ENCODE results near the gene PRPF19. TPM values are rescaled to one million over a fixed set of nuclear protein-coding genes. Genes with fewer than 3 reads are reported as not detected.

Gene PRPF19
- total RNA-seq, 2 donors from 2014 or later, result 139 to 175 TPM

GRCh38 chr11:60924906-60925853, 18.8 kb upstream of the PRPF19 start:
- Mint-ChIP-seq H3K27ac (no peak overlapping the region), H3K4me1 (ENCODE audit: low read depth) (peaks cover 13% of the 10 kb centered on the region), H3K36me3 (ENCODE audit: insufficient read depth in 2 of 2) (peaks cover 5 to 8% of the 10 kb centered on the region in 2 donors), H3K4me3 (peak overlapping the region; percentile 75 to 77), H3K27me3 (ENCODE audit: low read depth) (peaks cover 37% of the 10 kb centered on the region), H3K9me3 (no peaks in the 10 kb centered on the region)
- DNase-seq (peak; percentile 18 to 25), ATAC-seq (replicated peaks in 1 of 2) (peak; percentile 48 to 57)

- peaks cover 8 to 12% of the 10 kb centered on the region in 2 donors for H3K36me3 Mint-ChIP-seq (ENCODE audit: insufficient read depth in 2 of 2)
Observed at GRCh38 chr11:60924110-60924905, 17.9 kb upstream of the PRPF19 start, which contains the start of gene TMEM132A. Gene TMEM132A (plus strand): TSS chr11:60924460. CDS start chr11:60924634, 174 bp downstream.

GRCh38 chr11:60923800-60924109, 17.4 kb upstream of the PRPF19 start:
- Mint-ChIP-seq H3K36me3 (ENCODE audit: insufficient read depth in 2 of 2) (peaks cover 9 to 12% of the 10 kb centered on the region in 2 donors), H3K9me3 (no peaks in the 10 kb centered on the region), H3K27me3 (ENCODE audit: low read depth) (peaks cover 25% of the 10 kb centered on the region), H3K4me1 (ENCODE audit: low read depth) (peaks cover 22% of the 10 kb centered on the region), H3K4me3 (peak overlapping the region; percentile 49 to 75), H3K27ac (no peak overlapping the region)
- DNase-seq, result no peak
- no peak for ATAC-seq (replicated peaks in 1 of 2)

More at GRCh38 chr11:60924110-60924905, 17.9 kb upstream of the PRPF19 start, which contains the start of gene TMEM132A:
- H3K4me1 Mint-ChIP-seq (ENCODE audit: low read depth), result peaks cover 17% of the 10 kb centered on the region
- DNase-seq (peak; percentile 19), ATAC-seq (replicated peaks in 1 of 2) (peak; percentile 62 to 68)
- peaks cover 29% of the 10 kb centered on the region for H3K27me3 Mint-ChIP-seq (ENCODE audit: low read depth)
- no peaks in the 10 kb centered on the region for H3K9me3 Mint-ChIP-seq
- H3K27ac Mint-ChIP-seq, result no peak within 1 kb of the TSS
- peak within 1 kb of the TSS; percentile 75 to 77 for H3K4me3 Mint-ChIP-seq

- H3K4me1 Mint-ChIP-seq (ENCODE audit: low read depth), result peaks cover 27% of the 10 kb centered on the region
- peaks cover 25% of the 10 kb centered on the region for H3K27me3 Mint-ChIP-seq (ENCODE audit: low read depth)
- no peak overlapping the region for H3K27ac Mint-ChIP-seq
- H3K4me3 Mint-ChIP-seq, result peak overlapping the region; percentile 43 to 46
- ATAC-seq (replicated peaks in 1 of 2) (no peak), DNase-seq (no peak)
- no peaks in the 10 kb centered on the region for H3K9me3 Mint-ChIP-seq
- H3K36me3 Mint-ChIP-seq (ENCODE audit: insufficient read depth in 2 of 2), result peaks cover 9 to 12% of the 10 kb centered on the region in 2 donors
Observed at GRCh38 chr11:60923326-60923725, 16.9 kb upstream of the PRPF19 start.

GRCh38 chr11:60922906-60923305, 16.5 kb upstream of the PRPF19 start:
- H3K27ac Mint-ChIP-seq, result no peak overlapping the region
- H3K27me3 Mint-ChIP-seq (ENCODE audit: low read depth), result peaks cover 25% of the 10 kb centered on the region
- no peaks in the 10 kb centered on the region for H3K9me3 Mint-ChIP-seq
- peaks cover 31% of the 10 kb centered on the region for H3K4me1 Mint-ChIP-seq (ENCODE audit: low read depth)
- peaks cover 9 to 12% of the 10 kb centered on the region in 2 donors for H3K36me3 Mint-ChIP-seq (ENCODE audit: insufficient read depth in 2 of 2)
- DNase-seq, result no peak
- H3K4me3 Mint-ChIP-seq, result no peak overlapping the region
- no peak for ATAC-seq (replicated peaks in 1 of 2)

DNA sequence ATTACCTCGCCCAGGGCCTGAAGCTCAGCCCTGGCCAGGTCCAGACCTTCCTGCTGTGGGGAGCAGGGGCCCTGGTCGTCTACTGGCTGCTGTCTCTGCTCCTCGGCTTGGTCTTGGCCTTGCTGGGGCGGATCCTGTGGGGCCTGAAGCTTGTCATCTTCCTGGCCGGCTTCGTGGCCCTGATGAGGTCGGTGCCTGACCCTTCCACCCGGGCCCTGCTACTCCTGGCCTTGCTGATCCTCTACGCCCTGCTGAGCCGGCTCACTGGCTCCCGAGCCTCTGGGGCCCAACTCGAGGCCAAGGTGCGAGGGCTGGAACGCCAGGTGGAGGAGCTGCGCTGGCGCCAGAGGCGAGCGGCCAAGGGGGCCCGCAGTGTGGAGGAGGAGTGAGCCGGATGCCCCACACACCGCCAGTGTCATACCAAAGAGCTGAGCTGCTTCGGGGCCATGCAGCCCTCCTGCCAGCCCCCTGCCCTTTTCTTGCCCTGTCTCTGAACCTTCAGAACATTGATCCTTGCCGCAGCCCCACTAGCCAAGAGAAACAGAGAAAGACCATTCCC, 15.5 kb upstream of the PRPF19 start:
- peaks cover 38% of the 10 kb centered on the region for H3K4me1 Mint-ChIP-seq (ENCODE audit: low read depth)
- ATAC-seq (replicated peaks in 1 of 2), result no peak
- no peaks in the 10 kb centered on the region for H3K9me3 Mint-ChIP-seq
- no peak for DNase-seq
- peaks cover 9 to 14% of the 10 kb centered on the region in 2 donors for H3K36me3 Mint-ChIP-seq (ENCODE audit: insufficient read depth in 2 of 2)
- no peak overlapping the region for H3K27ac Mint-ChIP-seq
- H3K4me3 Mint-ChIP-seq, result no peak overlapping the region
- peaks cover 18% of the 10 kb centered on the region for H3K27me3 Mint-ChIP-seq (ENCODE audit: low read depth)

- ATAC-seq (replicated peaks in 1 of 2) (no peak), DNase-seq (no peak)
- Mint-ChIP-seq H3K36me3 (ENCODE audit: insufficient read depth in 2 of 2) (peaks cover 9 to 14% of the 10 kb centered on the region in 2 donors), H3K27ac (no peak overlapping the region), H3K4me1 (ENCODE audit: low read depth) (peaks cover 44% of the 10 kb centered on the region), H3K4me3 (no peak overlapping the region), H3K9me3 (no peaks in the 10 kb centered on the region), H3K27me3 (ENCODE audit: low read depth) (peaks cover 12% of the 10 kb centered on the region)
Observed at GRCh38 chr11:60921259-60921658, 14.9 kb upstream of the PRPF19 start.

GRCh38 chr11:60919956-60920355, 13.6 kb upstream of the PRPF19 start:
- peaks cover under 1% of the 10 kb centered on the region for H3K27me3 Mint-ChIP-seq (ENCODE audit: low read depth)
- peaks cover 45% of the 10 kb centered on the region for H3K4me1 Mint-ChIP-seq (ENCODE audit: low read depth)
- H3K9me3 Mint-ChIP-seq, result no peaks in the 10 kb centered on the region
- DNase-seq (no peak), ATAC-seq (replicated peaks in 1 of 2) (no peak)
- H3K4me3 Mint-ChIP-seq, result no peak overlapping the region
- H3K27ac Mint-ChIP-seq, result no peak overlapping the region
- H3K36me3 Mint-ChIP-seq (ENCODE audit: insufficient read depth in 2 of 2), result peaks cover 11 to 16% of the 10 kb centered on the region in 2 donors

DNA sequence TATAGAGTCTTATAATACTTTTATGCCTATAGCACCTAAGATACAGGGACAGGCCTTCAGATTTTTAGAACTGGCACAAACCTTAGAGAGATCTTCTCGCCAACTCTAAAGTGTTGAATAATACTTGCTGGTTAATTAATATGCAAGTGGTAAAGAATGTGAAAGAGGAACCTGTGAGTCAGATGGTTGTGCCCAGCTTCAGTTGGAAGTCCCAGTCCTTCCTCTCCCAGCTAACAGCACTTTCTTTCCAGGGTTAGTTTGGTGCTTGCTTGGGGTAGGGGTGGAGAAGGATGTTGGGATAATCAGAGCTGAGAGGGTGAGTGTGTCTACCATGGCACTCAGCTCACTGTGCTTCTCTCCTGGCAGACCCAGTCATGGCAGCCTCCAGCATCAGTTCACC, 12.9 kb upstream of the PRPF19 start:
- ATAC-seq (replicated peaks in 1 of 2) (no peak), DNase-seq (no peak)
- Mint-ChIP-seq H3K27ac (no peak overlapping the region), H3K4me3 (no peak overlapping the region), H3K9me3 (no peaks in the 10 kb centered on the region), H3K27me3 (ENCODE audit: low read depth) (no peaks in the 10 kb centered on the region), H3K4me1 (ENCODE audit: low read depth) (peaks cover 47% of the 10 kb centered on the region), H3K36me3 (ENCODE audit: insufficient read depth in 2 of 2) (peaks cover 11 to 16% of the 10 kb centered on the region in 2 donors)

- H3K36me3 Mint-ChIP-seq (ENCODE audit: insufficient read depth in 2 of 2), result peaks cover 13 to 17% of the 10 kb centered on the region in 2 donors
- H3K27ac Mint-ChIP-seq, result no peak overlapping the region
Observed at GRCh38 chr11:60918939-60919265, 12.5 kb upstream of the PRPF19 start.

GRCh38 chr11:60918251-60918938, 12.0 kb upstream of the PRPF19 start:
- Mint-ChIP-seq H3K27me3 (ENCODE audit: low read depth) (no peaks in the 10 kb centered on the region), H3K4me1 (ENCODE audit: low read depth) (peaks cover 50% of the 10 kb centered on the region)

More at GRCh38 chr11:60918939-60919265, 12.5 kb upstream of the PRPF19 start:
- Mint-ChIP-seq H3K27me3 (ENCODE audit: low read depth) (no peaks in the 10 kb centered on the region), H3K9me3 (no peaks in the 10 kb centered on the region), H3K4me3 (no peak overlapping the region), H3K4me1 (ENCODE audit: low read depth) (peaks cover 47% of the 10 kb centered on the region)
- ATAC-seq (replicated peaks in 1 of 2) (no peak), DNase-seq (no peak)

GRCh38 chr11:60917267-60917666, 10.9 kb upstream of the PRPF19 start:
- no peak for ATAC-seq (replicated peaks in 1 of 2)
- Mint-ChIP-seq H3K27me3 (ENCODE audit: low read depth) (no peaks in the 10 kb centered on the region), H3K36me3 (ENCODE audit: insufficient read depth in 2 of 2) (peaks cover 10 to 14% of the 10 kb centered on the region in 2 donors), H3K9me3 (no peaks in the 10 kb centered on the region), H3K4me3 (peak overlapping the region; percentile 13 to 52), H3K4me1 (ENCODE audit: low read depth) (peaks cover 61% of the 10 kb centered on the region), H3K27ac (no peak overlapping the region)
- DNase-seq, result no peak

More at GRCh38 chr11:60918251-60918938, 12.0 kb upstream of the PRPF19 start:
- ATAC-seq (replicated peaks in 1 of 2) (no peak), DNase-seq (no peak)
- H3K27ac Mint-ChIP-seq, result no peak overlapping the region
- H3K36me3 Mint-ChIP-seq (ENCODE audit: insufficient read depth in 2 of 2), result peaks cover 13 to 17% of the 10 kb centered on the region in 2 donors
- H3K4me3 Mint-ChIP-seq, result no peak overlapping the region
- no peaks in the 10 kb centered on the region for H3K9me3 Mint-ChIP-seq
